ACHN (cell line): Measurements from ENCODE around the gene DBNDD1.
"Not testable (repeated sequence)": the region's sequence is repeated elsewhere in the genome, so short reads cannot be mapped to it uniquely, and the experiment has no call there.

Experiments
- DNase-seq: peaks from one replicate; pipeline ENCODE4 v3.0.0-alpha.2; 2015
- in situ Hi-C: cut with HindIII; loops from 2 replicates; pipeline ENCODE4 v1.10.0; 2017; ENCODE audit warnings: low sequenced_read_pairs, low pct_ligation_motif_present, low pct_unique_long_range_greater_than_20kb

Gene DBNDD1

DNA sequence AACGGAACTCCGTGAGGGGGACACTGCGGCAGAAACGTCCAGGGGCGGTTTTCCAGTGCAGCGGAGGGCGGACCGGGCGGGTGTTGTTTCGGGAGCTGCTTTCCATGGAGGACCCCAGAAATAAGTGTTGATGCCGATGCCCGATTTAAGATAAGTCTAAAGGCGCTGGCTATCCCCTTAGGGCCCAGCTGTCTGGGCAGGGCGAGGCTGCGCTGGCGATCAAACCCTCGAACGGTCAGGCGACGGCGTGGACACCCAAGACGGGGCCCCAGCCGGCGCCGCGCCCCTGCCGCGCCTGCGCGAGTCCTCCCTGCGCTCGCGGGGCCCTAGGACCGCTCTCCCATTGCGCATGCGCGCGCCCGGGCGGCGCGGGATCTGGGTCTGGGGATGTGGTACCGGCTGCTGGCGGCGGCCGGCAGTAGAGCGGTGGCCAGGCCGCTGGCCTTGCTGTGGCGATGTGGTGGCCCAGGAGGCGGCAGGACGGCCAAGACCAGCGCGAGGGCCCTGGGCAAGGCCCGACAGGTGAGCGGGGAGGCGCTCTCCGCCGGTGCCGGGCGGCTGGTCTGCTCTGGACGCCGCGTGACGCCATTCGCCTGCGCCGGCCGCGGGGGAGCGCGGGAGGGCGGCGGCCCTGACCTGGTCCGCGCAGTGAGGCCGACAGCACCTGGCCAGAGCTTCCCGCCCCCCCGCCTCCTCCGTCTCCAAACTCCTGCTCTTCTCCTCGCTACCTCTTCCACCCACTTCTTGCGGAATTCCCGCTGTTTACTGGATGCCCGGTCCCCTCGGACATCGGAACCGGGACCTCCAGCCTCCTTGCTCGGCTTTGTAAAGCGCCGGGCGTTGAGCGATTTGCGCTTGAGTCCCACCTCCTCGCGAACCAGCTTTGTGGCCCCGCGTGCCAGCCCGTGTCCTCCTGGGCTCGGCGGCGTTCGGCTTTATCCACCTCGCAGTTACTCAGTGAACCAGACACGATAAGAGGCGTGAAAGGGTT lies 46.7 kb downstream of the DBNDD1 start:
- DNase-seq: peak; percentile 96

DNA sequence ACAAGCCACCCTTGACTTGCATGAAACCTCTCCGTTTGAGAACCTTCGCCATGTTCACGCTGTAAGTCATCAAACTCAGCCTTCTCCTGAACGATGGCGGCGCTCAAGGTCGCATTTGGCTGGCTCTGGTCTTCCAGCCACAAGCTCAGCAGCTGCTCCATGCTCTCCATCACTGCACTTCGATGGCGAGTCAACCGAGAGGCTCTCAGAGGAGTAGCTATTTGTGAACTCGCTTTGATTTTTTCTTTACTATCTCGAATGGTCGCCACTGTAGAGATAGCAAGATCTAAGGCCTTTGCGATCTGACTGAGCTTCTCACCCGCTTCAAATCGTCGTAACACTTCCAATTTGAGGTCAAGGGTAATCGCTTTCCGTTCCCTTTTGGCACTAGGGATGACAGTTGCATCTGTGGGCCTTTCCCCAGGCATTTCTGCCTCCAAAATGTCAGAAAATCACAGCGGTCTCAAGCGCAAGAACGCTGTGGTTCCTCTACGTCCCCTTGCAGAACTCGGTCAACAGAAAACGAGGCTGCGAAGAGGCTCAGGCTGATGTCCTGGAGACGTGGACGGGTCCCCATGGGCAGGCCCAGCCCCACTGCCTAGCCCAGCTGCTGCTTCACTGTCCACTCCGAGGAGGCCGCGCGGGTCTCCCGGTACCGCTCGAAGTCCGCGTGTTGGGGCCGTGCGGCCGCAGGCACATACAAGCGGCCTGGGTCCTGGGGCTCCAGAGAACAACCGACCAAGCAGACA lies 47.6 kb downstream of the DBNDD1 start:
- in situ Hi-C loops: no loop called here
- no peak for DNase-seq

More for the DNA sequence above, 46.7 kb downstream of the DBNDD1 start:
- in situ Hi-C loops: no loop called here

DNA sequence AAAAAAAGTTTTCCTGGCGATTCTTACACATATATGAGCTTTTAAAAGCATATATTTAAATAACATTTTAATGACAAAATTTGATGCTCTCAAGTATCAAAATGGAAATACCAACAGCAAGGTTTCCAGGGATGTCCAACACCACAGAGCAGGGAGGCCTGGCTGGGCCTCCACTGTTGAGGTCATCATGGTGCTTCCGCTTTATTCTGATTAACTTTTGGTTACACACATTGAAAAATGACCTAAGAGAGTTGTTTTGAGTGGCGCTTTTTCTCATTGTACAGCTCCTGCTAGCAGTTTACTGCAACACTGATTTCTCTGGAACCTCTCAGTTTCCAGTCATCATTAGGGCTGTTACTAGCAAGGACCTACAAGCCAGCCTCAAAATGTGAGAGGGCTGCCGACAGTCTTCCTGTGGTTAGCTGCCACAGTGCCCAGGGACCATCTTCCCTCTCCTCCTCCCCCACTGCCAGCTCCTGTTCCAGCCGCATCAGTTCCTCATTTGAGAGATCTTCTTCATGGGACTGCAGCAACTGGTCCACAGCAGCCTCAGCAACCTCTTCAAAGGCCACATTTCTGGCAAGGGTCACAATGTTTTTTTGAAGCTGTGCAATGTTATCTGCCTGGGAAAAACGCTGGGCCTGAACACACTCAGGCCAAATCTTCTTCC lies 49.4 kb downstream of the DBNDD1 start:
- in situ Hi-C loops: no loop called here
- DNase-seq: no peak

DNA sequence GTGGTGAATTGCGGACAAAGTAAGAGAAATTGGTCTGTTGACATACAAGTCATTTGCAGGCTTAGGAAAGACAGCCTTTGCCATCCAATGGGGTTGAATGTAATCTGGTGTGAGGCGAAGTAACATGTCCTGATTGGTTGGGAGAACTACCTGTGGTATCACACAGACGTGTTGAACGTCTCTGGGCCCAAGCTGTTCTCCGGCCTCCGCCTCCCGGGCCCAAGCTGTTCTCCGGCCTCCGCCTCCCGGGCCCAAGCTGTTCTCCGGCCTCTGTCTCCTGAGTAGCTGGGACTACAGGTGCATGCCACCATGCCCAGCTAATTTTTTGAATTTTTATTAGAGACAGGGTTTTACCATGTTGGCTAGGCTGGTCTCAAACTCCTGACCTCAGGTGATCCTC lies 51.2 kb downstream of the DBNDD1 start:
- in situ Hi-C loops, DNase-seq: not testable (repeated sequence)

DNA sequence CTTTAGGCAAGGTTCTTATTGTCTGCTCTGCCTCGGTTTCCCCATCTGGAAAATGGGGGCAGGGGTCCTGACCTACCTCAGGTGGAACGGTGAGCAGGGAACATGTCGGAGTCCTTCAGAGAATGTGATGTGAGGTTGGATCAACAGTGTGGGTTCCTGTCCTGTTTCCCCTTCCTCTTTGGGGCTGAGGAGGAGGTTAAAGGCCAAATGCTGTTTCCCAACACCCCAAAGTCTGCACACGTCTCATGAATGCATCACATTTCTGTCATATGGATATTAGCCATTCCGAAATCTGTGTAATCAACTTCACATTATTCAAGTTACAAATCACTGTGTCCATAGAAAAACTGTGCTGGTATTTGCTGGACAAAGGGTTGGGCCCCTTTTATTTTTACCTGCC lies 51.8 kb downstream of the DBNDD1 start:
- DNase-seq, in situ Hi-C loops: not testable (repeated sequence)

DNA sequence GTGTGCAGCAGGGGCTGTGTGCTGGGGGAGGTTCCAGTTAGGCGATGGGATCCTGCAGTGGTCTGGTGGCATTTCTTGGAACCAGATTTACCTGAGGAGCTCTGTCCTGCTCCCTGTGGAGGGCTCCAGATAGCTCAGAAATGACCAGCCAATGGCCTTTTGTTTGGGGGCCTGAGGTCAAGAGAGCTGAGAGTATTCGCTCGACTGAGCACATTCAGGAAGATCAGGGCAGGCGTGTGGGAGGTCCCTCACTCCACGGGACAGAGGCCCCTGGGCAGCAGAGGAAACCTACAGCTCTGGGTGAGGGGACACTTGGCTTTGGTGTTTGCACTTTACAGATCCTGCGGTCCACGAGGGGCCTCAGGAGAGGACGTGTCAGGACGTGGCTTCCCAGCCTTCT lies 52.5 kb downstream of the DBNDD1 start:
- in situ Hi-C loops: no loop called here
- DNase-seq: no peak

DNA sequence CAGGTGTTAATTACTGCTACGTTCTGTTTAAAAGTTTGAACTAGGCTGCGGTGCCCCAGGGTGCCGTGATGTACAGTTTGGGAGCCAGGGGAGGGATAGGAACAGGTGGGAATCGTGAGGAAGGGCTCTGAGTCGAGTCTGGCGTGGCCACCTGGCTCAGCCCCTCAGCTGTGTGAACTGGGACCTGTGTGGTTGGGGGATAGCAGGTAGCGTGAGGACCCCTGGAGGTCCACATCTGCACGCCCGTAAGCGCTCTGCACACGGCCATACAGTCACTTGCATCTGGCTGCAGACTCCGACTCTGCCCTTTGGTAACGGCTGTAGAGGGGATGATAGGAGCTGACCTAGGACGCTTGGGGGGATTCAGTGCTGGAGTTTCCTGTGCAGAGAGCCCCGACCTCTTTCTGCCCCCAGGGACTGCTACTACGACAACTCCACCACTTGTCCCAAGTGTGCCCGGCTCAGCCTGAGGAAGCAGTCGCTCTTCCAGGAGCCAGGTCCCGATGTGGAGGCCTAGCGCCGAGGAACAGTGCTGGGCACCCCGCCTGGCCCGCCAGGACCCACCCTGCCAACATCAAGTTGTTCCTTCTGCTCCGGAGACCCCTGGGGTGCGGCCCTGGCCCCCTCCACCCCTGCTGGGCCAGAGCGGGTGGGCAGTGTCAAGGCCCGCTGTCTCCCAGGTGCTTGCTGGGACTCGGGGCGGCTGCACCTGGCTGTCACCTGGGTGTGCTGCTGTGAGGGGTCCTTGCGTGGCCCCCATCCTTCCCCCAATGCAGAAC lies 53.6 kb downstream of the DBNDD1 start:
- in situ Hi-C loops: no loop called here
- DNase-seq: no peak

DNA sequence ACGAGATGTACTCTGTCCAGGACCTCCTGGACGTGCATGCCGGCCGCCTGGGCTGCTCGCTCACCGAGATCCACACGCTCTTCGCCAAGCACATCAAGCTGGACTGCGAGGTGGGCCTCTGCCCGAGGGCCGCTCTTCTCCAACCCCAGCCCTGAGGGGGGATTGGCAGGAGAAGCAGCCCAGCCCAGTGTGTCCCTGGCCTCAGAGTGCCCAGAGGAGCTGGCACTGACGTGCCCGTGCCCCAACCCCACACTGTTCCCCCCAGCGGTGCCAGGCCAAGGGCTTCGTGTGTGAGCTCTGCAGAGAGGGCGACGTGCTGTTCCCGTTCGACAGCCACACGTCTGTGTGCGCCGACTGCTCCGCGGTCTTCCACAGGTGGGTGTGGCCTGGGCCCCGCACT lies 55.1 kb downstream of the DBNDD1 start:
- in situ Hi-C loops: no loop called here

DNA sequence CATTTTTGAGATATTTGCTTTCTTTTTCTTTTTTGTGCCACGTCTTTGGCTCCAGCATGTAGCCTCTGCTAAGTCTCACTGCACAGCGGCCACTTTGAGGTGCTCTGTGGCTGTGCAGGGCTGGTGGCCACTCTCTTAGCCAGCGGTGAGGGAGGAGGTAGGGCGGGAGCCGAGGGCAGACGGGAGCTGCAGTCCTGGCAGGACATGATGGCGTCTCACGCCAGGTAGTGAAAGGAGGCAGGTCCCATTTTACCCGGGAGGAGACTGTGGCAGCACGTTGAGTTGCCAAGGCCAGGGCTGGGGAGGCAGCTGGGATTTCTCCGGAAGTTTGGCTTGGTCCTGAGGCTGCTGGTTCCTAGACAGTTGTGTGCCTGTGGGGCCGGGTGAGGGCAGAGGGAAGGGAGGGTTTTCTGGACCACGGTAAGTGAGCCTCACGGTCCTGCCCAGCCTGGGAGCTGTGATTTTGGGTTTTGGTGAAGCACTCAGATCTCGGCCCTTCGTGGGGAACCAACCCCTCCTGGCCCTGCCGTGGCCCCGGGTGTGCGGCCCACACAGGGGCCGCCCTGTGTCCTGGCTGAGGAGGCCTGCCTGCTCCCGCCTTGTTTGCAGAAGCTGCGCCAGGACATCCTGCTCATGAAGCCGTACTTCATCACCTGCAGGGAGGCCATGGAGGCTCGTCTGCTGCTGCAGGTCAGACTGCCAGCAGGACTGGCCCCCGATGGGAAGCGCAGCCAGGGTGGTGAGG lies 56.3 kb downstream of the DBNDD1 start:
- no peak for DNase-seq

More for the DNA sequence above, 55.1 kb downstream of the DBNDD1 start:
- DNase-seq: no peak

DNA sequence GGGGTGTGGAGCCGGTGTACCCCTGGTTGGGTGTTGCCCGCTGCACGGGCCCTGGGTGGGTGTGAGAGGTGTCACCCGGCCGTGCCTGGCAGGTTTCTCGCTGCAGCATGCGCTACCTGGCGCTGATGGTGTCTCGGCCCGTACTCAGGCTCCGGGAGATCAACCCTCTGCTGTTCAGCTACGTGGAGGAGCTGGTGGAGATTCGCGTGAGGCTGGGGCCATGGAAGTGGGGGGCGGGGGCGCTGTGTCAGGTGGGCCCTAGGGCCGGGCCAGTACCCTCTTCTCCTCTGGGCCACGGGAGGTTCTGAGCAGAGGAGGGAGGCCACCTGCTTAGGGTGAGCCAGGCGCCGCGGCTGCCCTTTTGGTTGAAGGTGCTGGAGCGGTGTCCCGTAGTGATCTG lies 57.3 kb downstream of the DBNDD1 start:
- in situ Hi-C loops: no loop called here
- no peak for DNase-seq

More for the DNA sequence above, 56.3 kb downstream of the DBNDD1 start:
- in situ Hi-C loops: no loop called here

DNA sequence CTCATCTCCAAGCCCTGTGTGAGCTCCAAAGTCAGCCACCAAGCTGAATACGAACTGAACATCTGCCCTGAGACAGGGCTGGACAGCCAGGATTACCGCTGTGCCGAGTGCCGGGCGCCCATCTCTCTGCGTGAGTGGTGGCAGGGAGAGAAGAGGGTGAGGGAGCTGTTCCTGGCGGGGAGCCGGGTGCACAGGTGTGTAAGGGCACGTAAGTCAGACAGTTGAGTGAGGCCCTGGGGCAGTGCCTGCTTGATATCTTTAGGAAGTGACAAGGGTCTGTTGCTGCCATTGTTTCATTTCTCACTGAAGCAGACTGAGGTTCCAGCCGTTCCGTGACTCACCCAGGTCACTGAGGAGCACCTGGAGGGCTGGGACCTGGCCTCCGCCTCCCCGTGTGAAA lies 58.3 kb downstream of the DBNDD1 start:
- no peak for DNase-seq
- in situ Hi-C loops: no loop called here

DNA sequence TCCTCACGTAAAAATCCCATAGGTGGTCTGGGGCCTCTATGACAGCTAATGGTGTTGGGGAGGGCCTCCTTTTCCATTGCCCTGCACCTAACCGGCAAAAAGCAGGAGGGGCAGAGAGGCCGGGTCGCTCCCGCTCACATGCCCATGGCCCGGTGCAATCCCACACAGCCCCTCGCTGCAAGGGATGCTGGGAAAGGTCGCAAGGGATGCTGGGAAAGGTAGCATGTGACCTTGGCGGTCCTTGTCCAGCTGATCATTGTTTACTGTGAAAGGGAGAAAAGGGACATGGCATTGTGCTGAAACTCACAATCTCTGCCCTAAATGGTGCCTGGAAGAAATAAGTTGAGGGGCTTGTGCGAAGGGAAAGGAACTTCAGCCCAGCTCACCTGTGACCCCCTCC lies 60.7 kb downstream of the DBNDD1 start:
- no peak for DNase-seq
- in situ Hi-C loops: no loop called here

DNA sequence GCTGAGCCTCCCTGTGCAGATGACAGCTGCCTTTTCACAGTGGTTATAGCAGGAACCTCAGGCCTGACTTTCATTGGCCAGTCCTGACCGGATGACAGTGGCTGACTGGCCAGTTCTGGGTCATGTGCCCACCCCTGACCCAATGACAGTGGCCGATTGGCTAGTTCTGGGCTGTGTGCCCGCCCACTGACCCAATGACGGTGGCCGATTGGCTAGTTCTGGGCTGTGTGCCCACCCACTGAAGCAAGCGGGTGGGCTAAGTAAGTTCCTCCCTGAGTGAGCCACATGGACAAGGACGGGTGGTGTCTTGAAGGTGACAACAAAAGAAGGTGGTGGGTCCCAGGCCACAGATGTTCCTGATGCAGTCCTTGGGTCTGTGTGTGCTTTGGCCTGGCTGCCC lies 61.2 kb downstream of the DBNDD1 start:
- peak; percentile 42 for DNase-seq
- in situ Hi-C loops: no loop called here

DNA sequence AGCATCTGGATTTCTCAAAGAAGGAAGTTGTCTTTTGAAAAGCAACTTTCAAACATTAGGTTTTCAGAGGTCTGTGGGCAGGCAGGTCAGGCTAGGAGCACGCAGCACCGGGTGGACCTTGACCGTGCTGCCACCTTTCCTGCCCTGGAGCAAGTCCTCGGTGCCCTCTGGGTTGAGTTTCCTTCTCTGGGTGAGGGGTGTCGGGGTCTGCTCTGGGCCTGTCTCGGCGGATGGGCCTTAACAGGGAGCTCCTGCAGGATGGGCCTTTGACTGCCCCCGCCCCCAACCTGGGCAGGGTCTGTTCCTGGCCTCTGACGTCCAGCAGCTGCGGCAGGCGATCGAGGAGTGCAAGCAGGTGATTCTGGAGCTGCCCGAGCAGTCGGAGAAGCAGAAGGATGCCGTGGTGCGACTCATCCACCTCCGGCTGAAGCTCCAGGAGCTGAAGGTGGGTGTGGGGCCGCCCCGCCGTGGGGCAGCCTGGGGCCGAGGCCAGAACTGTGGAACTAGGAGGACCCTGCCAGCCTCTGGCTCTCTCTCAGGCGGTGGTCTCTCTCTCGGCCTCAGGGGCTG lies 62.0 kb downstream of the DBNDD1 start:
- in situ Hi-C loops: no loop called here
- DNase-seq: no peak

DNA sequence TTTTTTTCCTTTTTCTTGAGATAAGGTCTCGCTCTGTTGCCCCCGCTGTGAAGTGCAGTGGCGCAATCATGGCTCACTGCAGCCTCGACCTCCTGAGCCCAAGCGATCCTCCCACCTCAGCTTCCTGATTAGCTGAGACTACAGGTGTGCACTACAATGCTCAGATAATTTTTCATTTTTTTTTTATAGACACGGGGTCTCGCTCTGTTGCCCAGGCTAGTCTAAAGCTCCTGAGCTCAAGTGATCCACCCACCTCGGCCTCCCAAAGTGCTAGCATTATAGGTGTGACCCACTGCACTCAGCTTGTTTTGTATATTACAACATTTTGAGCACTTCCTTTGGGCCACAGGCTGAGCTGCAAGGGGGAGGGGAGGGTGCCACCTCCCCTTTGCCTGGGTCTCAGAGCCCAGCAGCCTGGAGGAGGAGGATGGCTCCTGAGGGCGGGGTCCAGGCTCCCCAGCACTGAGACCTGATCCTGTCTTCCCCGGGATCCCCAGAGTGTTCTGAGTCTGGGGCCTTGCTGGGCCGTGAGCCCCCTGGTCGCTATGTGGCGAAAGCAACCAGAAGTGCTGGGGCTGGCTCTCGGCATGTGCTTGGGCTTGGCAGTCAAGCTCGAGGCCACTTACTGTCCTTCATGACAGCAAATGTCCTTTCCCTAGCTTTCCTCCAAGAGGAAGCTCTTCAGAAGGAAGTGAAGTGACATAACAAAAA lies 62.6 kb downstream of the DBNDD1 start:
- in situ Hi-C loops: no loop called here
- DNase-seq: no peak

DNA sequence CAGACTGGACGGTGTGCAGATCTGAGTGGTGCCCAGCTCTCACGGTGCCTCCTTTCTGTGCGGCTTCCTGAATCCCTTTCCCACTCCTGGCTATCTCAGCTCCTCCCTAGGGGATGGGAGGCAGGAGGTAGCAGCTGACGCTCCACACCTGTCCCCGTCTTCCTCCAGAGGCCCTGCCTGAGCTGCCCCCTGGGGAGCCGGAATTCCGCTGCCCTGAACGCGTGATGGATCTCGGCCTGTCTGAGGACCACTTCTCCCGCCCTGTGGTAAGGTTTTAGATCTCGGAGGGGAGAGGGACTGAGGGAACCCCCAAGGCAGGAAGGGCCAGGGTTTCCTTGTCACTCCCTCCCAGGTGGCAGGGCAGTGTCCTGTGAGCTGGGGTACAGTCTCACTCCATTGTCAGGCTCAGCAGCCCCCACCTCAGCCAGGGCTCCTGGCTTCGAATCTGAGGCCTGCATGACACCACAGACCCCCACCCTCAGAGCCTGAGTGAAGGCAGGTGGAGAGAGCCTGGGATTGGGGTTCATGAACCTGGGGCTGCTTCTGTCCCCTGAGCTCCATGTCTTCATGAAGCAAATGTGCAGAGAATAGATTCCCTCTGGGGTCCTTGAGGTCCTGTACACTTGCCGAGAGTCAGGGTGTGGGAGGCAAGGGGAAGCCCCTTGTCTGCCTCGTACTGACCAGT lies 64.1 kb downstream of the DBNDD1 start:
- in situ Hi-C loops: no loop called here

More for the DNA sequence above, 64.1 kb downstream of the DBNDD1 start:
- DNase-seq: no peak
